HL-60/S4 (cell line): Measurements from ENCODE around the gene MAGEH1.
"Not testable (repeated sequence)": the region's sequence is repeated elsewhere in the genome, so short reads cannot be mapped to it uniquely, and the experiment has no call there.

Source experiments
- in situ Hi-C: fragments of 300-500 bp; cut with MboI; formaldehyde crosslinking; loops from 2 replicates; pipeline ENCODE4 v1.14.3; 2022; ENCODE audit warnings: low sequenced_read_pairs

MAGEH1 gene

GRCh38 chrX:55451990-55452832 is at the start of gene MAGEH1:
MAGEH1 (plus strand) TSS chrX:55452127; CDS start chrX:55452375, 248 bp downstream.
- in situ Hi-C loops: no loop called here

- in situ Hi-C loops: not testable (repeated sequence)
Observed at GRCh38 chrX:55427079-55427478, 24.8 kb upstream of the MAGEH1 start.

- in situ Hi-C loops: not testable (repeated sequence)
Observed at GRCh38 chrX:55443468-55443867, 8.5 kb upstream of the MAGEH1 start.

- in situ Hi-C loops: no loop called here
Observed at GRCh38 chrX:55450259-55450658, 1.7 kb upstream of the MAGEH1 start.

- in situ Hi-C loops: no loop called here
Observed at GRCh38 chrX:55451141-55451540, 786 bp upstream of the MAGEH1 start.

- in situ Hi-C loops: no loop called here
Observed at GRCh38 chrX:55451626-55451989, 319 bp upstream of the MAGEH1 start.

- in situ Hi-C loops: no loop called here
Observed at GRCh38 chrX:55452833-55453124, 852 bp downstream of the MAGEH1 start.

GRCh38 chrX:55455708-55456107 is 3.8 kb downstream of the MAGEH1 start:
- in situ Hi-C loops: not testable (repeated sequence)

GRCh38 chrX:55459426-55459825 is 7.5 kb downstream of the MAGEH1 start:
- in situ Hi-C loops: not testable (repeated sequence)

- in situ Hi-C loops: not testable (repeated sequence)
Observed at GRCh38 chrX:55459926-55460325, 8.0 kb downstream of the MAGEH1 start.

- in situ Hi-C loops: not testable (repeated sequence)
Observed at GRCh38 chrX:55464050-55464449, 12.1 kb downstream of the MAGEH1 start.

GRCh38 chrX:55465108-55465507 is 13.2 kb downstream of the MAGEH1 start:
- in situ Hi-C loops: not testable (repeated sequence)

- in situ Hi-C loops: not testable (repeated sequence)
Observed at GRCh38 chrX:55465791-55466190, 13.9 kb downstream of the MAGEH1 start.

GRCh38 chrX:55479956-55480355 is 28.0 kb downstream of the MAGEH1 start:
- in situ Hi-C loops: not testable (repeated sequence)

GRCh38 chrX:55480390-55481062 is 28.6 kb downstream of the MAGEH1 start:
- in situ Hi-C loops: no loop called here

- in situ Hi-C loops: no loop called here
Observed at GRCh38 chrX:55484948-55485347, 33.0 kb downstream of the MAGEH1 start.

GRCh38 chrX:55486736-55487135 is 34.8 kb downstream of the MAGEH1 start:
- in situ Hi-C loops: no loop called here

- in situ Hi-C loops: no loop called here
Observed at GRCh38 chrX:55487143-55487542, 35.2 kb downstream of the MAGEH1 start.

GRCh38 chrX:55488006-55488592 is 36.2 kb downstream of the MAGEH1 start:
- in situ Hi-C loops: no loop called here

GRCh38 chrX:55488593-55489313 is 36.8 kb downstream of the MAGEH1 start:
- in situ Hi-C loops: no loop called here

GRCh38 chrX:55489314-55490009 is 37.5 kb downstream of the MAGEH1 start, which contains the start of gene USP51:
USP51 (minus strand) TSS chrX:55489848; CDS start chrX:55488939, 909 bp downstream.
- in situ Hi-C loops: no loop called here
